GM19438 (cell line): ENCODE results near the gene FOXL2.

Experiments used
- ATAC-seq: cut with Tn5 transposase; IDR thresholded peaks from one replicate; pipeline ENCODE4 v1.9.1; 2021; ENCODE audit warnings: low read depth; ENCODE audit not compliant: unreplicated experiment

The FOXL2 gene

GRCh38 chr3:138945709-138946662 lies 951 bp downstream of the FOXL2 start:
- no peak for ATAC-seq

- ATAC-seq, result no peak
Observed at GRCh38 chr3:138944929-138945708, 1.8 kb downstream of the FOXL2 start.

GRCh38 chr3:138944654-138944928 lies 2.3 kb downstream of the FOXL2 start:
- ATAC-seq, result no peak

GRCh38 chr3:138943724-138944653 lies 2.9 kb downstream of the FOXL2 start:
- no peak for ATAC-seq

DNA sequence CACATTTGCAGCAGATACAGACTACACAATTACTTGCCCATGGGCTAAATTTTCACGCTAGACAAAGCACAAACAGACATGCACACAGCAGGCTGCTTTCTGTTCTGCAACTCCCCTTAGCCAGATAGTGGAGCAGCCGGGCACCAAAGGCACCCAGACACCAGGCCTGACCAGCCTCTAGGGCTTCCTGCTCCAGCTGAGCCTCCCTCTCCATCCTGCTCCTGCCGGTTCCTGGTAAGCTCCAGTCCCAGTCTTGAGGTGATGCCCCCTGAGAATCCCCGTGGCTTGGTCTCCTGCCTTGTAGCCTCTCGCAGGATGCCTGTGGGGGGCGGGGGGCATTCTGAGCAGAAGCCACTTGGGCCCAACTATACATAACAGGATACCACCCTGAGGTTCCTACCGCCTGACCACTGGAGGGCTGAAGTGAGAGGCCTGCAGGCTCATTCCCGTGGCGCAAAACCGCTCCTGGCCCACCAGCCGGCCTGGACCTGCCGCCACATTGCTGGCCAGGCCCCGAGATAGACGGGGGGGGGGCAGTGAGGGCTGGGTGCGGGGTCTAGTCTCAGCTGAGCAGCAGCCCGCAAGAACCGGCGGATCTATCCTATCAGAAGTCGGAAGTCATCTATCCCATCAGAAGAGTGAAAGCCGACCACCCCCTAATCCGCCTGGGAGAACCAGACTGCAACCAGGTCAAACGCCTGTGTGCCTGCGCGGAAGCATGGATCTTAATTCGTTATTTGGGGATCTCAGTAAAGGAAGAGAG lies 3.9 kb downstream of the FOXL2 start:
- ATAC-seq, result no peak

- no peak for ATAC-seq
Observed at GRCh38 chr3:138942271-138942670, 4.7 kb downstream of the FOXL2 start.

- no peak for ATAC-seq
Observed at GRCh38 chr3:138941259-138941885, 5.6 kb downstream of the FOXL2 start.

GRCh38 chr3:138940446-138940845 lies 6.5 kb downstream of the FOXL2 start:
- no peak for ATAC-seq

- ATAC-seq, result no peak
Observed at GRCh38 chr3:138939561-138940241, 7.2 kb downstream of the FOXL2 start.

DNA sequence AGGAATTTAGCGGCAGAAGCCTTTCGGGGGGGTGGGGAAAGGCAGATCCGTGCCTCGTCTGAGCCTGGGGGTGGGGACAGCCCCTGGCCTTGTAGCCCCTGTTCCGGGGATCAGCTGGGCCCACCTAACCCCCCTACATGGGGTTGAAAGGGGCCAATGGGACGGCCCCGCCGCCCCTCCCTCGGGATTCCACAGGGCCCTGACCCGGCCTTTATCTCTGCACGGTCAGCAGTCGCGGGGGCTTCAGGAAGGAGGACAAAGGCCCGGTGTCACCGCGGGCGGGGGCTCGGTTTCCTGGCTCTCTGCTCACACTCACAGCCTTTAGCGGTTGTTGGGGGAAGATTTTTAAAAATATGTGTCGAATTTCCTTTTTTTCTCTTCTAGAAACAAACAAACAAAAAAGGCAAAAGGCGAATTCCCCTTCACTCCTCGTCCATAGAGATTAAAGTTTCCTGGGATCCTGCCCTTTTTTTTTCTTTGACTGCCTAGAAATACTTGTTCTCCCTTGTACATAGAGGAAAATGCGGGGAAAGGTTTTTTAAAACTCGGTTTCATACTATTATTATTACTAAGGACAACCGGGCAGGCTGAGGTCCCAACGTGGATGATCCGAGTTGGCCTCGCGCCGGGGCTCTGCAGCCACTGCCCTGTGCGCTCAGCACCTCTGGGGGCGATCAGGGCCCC lies 7.9 kb downstream of the FOXL2 start:
- ATAC-seq, result no peak

DNA sequence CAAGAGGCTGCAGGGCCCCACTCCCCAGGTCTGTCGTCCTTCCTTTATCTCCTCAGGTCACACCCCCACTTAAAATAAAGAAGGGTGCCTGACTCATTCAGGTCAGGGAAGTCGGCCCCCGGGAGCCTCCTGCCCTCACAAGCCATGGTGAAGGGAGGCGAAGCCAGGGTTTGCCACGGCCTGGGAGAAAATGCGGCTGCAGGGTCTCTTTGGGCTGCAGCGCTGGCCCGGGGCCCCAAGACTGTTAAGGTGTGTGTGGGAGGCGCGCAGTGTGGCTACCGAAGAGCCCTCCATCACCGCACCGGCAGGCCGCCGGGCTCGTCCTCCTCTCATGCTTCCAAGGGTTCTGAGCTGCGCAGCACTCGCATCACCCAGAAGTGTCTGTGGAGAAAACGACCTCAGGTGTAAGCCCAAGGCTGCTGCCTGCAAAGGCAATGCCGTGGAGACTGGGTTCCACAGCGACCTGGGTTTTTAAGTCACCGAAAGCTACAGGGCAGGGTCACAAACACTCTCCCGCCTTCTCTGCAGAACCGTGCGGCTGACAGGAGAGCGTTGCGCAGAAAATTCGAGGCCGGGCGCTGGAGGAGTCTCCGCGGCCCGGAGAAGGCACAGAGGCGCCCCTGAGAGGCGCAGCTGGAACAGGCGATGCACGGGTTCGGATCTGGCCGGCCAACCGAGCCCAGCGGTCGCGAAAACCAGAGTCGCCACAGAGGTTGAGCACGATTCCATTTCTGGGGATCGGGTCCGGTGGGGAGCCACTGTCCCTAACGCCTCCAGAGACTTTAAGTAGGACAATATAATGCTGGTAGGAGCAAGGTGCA lies 8.7 kb downstream of the FOXL2 start:
- no peak for ATAC-seq

- ATAC-seq, result no peak
Observed at GRCh38 chr3:138937690-138938055, 9.3 kb downstream of the FOXL2 start.

GRCh38 chr3:138936741-138937689 lies 9.9 kb downstream of the FOXL2 start:
- no peak for ATAC-seq

DNA sequence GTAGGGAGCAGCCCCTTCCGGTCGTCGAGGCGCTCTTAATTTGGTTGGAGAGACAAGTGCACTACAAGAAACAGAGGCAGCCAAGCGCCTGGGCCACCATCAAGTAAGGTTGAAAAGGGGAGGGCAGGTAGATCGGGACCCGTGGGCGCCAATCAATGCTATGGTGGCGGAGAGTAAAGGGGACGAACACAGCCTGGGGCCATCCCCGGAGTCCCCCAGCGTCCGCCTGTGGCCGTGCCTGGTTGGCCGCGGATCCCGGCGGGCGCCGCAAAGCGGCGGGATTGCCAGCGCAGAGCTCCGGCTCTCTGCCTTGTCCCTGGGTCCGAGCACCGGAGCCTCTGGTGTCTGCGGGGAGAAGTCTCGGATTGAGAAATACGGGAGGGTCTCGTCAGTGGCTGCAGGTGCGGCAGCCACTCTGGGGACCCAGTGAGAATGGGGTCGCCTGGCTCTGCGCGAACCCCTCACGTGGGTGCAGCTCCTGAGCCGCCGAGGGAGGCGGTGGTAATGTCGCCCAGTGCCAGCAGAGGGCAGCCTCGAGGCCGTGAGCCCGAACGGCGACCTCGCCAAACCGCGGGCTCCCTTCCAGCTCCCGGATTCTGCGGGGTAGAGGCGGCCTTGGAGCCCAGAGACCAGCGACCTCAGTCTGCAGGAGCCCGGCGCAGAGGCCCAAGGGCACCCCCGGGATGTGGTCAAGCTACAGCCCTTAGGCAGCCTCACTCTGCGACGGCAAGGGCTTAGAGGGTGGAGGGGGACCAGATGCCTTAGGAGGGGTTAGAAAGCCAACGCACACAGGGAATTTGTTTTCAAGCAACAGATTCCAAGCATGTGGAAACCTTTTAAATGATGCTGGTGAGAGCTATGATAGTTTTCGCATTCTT lies 10.8 kb downstream of the FOXL2 start:
- ATAC-seq, result peak; percentile 74

DNA sequence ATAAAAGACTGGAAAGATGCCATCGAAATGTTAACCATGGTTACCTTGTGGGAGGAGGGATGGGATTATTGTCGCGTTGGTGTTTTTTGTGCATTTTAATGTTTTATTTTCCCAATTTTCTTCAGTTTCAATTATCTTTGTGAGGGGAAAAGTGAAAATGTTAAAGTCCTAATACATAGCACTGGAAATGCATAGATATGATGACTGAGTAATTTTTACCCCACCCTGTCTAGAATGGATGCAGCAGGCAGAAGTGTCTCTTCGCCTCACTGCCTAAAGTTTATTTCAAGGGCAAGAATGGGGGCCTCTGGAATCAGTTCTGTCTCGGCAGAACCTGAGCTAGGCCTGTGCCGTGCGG lies 11.5 kb downstream of the FOXL2 start:
- no peak for ATAC-seq
